ENCODE data around the gene KRTAP12-4.
"Not testable (repeated sequence)": the region's sequence is repeated elsewhere in the genome, so short reads cannot be mapped to it uniquely, and the experiment has no call there.

Gene KRTAP12-4

DNA sequence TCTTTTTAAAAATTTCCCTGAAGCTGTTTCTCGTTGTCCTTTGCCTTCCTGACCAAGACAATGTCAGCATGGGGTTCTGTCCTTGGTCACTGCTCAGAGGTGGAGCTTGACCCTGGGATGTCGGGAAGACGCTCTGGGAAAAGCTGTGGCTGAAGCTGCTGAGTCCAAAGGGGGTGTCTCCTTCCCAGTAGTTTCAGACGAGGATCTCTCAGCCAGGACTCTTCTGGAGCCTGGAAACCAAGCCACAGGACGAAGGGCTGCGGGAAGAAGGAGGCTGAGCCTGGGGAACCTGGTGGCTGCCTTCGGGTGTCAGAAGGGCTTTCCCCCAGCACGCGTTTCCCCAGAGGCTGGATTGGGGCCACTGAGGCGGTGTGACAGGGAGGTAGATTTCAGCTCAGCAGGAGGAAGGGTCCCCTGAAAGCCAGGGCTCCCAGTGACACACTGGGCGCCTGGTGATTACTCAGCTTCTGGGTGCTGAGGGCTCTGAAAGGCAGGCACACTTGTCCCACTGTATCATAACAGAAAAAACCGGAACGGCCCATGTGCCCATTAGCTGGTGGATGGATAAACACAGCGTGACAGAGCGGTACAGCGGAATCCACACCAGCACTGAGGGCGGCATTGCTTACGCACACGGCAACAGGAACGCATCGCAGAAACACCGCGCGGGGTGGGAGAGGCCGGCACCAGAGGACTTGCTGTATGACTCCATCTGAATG is 32.5 kb upstream of the KRTAP12-4 start:
- DNase-seq = no peak

DNA sequence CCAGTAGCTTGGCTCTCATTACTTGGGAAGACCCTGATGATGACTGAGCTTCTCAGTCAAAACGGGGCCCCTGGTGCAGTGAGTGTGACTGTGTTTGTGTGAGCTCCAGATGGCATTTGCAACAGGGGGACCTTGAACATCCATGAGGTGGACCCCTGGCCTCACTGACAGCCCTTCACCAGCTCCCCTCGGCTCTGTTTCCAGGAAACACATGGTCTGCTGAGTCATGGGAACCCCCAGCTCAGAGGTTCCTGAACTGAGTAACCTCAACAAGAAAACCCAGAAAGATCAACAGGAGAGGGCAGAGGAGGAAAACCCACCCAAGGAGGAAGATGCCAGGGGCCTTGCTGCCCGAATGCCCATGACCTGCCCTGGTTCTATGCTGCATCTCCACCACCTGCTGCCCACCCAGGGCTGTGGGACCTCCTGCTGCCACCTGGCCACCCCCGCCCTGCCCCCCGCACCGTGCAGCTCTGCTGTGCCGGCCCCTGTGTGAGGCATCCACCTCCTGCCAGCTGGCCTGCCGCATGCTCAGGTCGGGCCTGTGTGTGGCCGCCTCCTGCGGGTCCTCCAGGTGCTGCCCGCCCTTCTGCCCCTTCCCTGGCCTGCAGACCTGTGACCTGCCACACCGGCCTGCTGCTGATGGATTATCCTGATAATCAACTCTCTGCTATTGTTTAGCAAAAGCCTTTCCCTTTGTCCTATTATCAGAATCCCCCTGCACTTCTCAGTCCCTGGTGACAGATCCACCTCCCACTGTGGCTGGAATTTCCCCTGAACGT is 31.7 kb upstream of the KRTAP12-4 start:
- no peak for DNase-seq

DNA sequence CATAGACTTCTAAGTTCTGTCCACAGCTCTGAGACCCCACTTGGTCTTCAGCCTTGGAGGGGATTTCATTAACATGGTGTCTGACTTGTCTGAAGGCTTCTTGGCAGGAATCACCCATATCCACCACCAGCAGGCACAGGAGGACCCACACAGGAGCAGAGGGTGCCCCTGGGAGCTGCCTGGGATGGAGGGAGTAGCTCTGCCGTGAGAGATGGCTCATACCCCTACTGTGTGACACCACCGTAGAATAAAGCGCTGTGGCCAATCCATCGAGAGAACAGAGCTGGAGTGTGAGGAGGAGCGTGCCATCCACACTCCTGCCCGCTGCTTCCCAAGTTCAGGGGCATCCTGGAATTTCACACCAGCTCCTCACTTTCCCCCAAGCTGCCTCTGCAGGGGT is 30.6 kb upstream of the KRTAP12-4 start:
- DNase-seq = not testable (repeated sequence)

DNA sequence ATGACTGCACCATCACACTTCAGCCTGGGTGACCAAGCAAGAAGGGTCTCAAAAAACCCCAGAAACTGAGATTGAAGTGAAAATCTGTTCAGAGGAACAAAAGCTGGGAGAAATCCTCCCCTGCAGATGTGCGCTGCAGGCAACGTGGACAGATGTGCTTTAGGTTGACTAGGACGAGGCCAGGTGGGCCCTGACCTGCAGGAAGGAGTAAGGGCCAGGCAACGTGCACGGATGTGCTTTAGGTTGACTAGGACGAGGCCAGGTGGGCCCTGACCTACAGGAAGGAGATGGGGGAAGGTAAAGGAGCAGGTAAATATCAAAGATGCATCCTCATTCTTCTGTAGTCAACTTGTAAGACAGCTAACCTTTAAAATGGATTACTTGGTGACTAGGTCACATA is 30.0 kb upstream of the KRTAP12-4 start:
- no peak for DNase-seq

DNA sequence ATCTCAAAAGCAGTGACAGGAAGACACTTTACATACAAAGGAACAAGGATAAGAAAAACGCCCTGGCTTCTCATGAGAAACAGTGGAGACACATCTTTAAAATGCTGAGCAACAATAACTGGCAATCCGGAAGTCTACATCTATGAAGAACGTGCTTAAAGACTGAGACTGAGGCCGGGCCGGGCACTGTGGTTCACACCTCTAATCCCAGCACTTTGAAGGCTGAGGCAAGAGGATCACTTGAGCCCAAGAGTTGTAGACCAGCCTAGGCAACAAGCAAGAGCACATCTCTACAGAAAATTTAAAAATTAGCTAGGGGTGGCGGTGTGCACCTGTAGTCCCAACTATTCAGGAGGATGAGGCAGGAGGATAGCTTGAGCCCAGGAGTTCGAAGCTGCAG is 29.6 kb upstream of the KRTAP12-4 start:
- DNase-seq = no peak

DNA sequence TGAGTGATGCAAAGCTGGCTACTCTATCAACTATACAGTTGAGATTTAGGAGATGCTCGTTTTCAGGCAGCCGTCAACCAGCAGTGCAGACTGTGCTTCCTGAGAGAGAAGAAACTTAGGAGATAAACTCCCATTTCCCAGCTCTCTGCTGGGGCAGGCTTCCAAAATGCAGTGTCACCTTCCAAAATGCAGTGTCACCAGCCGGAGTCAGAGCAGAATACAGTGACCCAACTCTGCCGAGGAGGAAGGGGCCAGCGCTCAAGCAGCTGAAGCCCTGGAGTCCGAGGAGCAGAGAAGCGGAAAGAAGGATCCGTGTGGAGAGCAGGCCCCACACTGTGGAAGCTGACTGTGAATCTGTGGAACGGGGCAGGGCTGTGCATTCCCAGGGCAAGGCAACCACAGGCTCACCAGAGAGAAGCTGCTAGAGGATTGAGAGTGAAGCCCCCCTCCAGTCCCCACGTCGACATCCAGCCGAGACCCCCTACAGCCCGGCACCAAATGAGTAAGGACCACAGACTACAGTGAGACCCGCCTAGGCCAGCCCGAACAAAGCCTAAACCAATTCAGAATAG is 28.2 kb upstream of the KRTAP12-4 start:
- DNase-seq = no peak

DNA sequence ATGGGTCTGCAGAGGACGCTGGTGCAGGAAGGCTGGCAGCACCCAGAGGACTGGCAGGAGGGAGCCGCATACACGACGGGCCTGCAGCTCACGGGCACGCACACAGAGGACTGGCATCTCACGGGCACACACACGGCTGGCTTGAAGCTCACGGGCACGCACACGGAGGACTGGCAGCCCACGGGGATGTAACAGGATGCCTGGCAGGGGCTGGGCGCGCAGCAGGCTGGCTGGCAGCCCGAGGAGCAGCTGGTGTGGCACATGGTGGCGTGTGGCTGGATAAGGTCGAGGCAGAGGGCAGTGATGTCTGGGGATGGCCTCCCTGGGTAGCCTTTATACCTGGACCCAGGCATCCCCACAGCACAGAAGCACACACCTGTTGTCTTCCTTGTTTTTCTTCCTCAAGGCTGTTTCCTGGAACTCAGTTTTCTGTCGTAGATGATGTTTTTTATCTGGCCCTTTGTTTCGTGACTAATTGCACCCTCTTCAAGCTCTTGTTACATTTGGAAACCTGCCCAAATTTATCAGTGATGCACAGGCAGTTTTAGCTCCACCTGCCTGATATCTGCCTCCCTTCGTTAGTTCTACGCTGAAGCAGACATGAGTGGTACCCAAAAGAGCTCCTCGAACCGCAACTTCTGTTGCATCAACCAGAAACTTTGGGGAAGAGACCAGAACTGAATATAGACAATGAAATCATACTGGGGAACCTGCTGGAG is 27.6 kb upstream of the KRTAP12-4 start, which contains the start of gene KRTAP12-1:
Gene KRTAP12-1, minus strand, starts transcription at position 303 of the 719 bp plus-strand sequence. Its CDS starts 40 bp downstream, at position 263.
- no peak for DNase-seq

DNA sequence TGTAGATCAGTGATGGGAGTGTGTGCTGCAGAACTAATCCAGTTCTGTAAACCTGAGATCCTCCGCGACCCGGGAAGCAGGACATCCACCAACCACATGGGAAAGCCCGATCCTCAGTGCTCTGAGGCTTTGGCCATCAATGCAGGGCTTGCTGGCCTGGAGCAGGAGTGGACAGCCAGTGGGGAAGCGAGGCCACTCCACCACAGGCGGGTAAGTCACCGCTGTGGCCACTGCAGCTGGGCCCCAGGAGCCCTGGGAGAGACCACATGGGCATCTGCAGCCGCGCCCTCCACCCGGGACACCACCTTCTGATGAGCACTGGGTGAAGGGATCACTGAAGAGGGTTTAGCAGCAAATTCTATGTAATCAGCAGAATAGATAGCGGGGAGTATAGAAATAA is 26.7 kb upstream of the KRTAP12-4 start:
- DNase-seq = no peak

DNA sequence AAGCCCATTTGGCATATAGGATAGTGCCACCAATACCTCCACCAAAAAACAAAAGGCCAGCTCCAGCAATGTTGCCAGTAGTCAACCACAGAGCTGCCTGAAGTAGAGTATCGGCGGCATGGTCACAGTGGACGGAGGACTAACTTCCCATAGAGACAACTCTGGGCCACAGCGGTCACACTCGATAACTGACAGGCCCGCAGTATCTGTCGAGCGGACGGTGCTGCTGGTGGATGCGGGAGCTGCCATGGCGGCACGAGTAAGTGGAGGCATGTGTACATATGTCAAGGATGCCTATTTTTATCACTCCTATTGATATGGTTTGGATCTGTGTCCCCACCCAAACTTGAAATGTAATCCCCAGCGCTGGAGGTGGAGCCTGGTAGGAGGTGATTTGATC is 23.4 kb upstream of the KRTAP12-4 start:
- no peak for DNase-seq

DNA sequence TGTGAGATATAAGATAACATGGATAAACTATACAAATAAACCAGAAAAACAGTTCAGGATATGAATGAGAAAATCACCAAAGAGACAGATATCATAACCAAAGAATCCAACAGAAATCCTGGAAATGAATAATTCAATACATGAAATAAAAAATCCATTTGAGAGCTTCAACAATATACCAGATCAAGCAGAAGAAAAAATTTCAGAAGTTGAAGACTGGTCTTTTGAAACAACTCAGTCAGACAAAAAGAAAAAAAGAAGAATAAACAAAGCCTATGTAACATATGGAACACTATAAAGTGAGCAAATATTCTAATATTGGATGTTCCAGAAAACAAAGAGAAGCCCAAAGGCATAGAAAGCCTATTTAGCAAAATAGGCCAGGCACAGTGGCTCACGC is 17.5 kb upstream of the KRTAP12-4 start:
- DNase-seq = no peak

DNA sequence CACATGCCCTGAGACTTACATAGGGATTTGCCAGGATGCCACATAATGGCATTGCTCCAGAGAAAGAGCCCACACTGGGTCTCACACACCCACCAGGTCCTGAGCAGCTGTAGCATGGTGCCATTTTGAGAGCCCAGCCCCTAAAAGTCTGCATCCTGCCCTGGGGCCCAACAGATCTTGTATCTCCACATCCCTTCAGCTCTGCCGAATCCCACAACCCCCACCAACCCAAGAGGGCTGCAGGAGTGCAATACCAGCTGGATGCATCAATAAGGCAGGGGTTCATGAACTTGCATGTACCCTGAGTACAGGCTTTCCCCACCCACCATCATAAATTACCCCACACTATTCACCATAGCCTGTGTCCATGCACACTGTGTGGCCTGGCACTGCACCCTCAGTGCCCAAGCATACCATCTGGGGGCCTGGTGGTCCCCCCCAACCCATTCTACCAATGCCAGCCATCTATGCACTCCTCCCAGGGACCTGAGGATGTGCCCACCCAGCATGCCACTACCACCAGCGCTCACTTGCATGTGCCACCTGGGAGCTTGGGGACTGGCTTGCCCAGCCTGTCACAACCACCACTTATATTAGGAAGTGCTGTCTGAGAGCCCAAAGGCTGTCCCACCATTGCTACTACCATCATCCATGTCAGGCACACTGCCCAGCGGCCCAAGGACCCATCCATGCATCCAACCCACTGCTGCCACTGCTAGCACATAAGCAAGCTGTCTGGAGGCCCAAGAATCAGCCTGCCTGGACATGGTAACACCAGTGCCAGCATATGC is 16.4 kb upstream of the KRTAP12-4 start:
- DNase-seq = no peak

DNA sequence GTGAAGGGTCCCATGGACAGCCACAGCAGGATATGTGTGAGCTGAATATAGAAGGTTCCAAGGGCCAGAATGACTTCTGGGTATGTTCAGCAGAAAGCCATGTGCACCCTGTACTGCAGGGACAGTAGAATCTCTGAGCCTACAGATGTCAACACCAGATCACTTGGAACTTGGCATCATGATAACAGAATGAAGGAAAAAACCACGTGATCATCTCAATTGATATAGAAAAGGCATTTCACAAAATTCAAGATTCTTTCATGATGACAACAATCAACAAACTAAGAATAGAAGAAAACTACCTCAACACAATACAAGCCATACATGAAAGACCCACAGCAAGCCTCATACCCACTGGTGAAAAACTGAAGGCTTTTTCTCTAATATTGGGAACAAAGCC is 13.2 kb upstream of the KRTAP12-4 start:
- DNase-seq = no peak

DNA sequence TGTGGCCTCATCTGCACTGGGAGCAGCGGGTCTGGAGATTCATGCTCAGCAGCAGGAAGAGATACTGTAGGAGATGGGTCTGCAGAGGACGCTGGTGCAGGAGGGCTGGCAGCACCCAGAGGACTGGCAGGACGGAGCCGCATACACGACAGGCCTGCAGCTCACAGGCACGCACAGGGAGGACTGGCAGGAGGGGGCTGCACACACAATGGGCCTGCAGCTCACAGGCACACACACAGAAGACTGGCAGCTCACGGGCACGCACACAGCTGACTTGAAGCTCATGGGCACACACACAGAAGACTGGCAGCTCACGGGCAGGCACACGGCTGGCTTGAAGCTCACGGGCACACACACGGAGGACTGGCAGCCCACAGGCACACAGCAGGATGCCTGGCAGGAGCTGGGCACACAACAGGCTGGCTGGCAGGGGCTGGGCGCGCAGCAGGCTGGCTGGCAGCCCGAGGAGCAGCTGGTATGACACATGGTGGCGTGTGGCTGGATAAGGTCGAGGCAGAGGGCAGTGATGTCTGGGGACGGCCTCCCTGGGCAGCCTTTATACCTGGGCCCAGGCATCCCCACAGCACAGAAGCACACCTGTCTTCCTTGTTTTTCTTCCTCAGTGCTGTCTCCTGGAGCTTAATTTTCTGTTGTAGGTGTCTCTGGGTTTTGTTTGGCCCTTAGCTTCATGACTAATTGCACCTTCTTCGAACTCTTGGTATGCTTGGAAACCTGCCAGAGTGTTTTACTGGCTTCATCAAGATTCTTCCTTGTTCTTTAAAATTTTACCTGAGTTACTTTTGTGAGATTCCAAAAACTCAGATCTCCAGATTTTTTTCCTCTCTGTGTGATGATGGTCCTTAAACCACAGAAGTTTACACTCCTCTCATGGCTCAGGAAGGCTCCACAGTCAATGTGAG is 12.2 kb upstream of the KRTAP12-4 start, which contains the start of gene KRTAP12-2:
Gene KRTAP12-2, minus strand, starts transcription at position 527 of the 920 bp plus-strand sequence. Its CDS starts 41 bp downstream, at position 486.
- no peak for DNase-seq

DNA sequence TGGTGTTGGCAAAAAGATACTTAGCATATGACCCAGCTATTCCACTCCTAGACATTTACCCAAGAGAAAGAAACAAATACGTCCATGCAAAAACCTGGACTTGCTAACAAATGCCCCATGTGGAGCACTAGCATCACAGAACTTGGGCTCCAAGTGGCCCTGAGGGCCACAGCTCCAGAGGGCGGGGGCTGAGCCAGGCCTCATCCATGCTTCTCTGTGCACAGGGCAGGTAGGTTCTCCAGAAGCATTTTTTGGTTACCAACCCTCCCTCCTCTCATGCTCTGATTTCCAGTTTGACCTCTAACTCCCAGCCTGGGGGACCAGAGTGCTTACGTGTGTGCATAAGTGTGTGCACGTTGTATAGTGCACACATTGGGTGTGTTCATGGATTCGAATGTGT is 10.2 kb upstream of the KRTAP12-4 start:
- DNase-seq = no peak

DNA sequence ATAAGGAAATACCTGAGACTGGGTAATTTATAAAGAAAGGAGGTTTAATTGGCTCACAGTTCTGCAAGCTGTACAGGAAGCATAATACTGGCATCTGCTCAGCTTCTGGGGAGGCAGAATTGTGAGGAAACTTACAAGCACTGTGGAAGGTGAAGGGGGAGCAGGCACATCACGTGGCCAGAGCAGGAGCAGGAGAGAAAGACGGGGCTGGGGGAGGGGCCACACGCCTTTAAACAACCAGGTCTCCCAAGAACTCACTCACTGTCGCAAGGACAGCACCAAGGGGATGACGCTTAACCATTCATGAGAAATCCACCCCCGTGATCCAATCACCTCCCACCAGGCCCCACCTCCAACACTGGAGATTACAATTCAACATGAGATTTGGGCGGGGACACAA is 7.1 kb upstream of the KRTAP12-4 start:
- not testable (repeated sequence) for DNase-seq

DNA sequence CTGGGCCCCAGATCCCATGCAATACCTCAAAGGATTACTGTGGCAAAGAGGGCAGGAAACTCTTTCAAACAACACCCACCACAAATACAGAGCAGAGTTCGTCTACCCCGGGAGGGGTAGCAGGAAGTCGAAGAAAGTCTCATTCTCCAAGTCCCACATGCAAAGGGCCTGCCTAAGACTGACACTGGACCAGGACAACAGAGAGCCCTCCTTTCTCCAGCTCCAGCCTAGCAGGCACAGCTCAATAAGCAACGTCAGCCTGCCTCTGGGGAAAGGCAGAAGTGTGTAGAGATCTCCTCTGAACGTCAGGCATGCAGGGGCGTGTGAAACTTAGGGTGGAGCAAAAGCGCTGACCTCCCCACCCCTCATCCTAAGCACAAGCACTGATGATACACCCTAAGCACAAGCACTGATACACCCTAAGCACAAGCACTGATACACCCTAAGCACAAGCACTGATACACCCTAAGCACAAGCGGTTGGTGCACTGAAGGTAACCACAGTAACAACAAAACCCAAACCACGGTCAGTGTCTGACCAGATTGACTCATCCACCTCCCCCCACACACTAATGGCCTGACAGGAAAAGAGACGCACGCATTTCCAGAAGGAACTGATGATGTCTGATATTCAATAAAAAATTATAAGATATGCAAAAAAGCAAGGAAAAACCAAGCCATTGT is 4.6 kb upstream of the KRTAP12-4 start:
- DNase-seq = no peak

DNA sequence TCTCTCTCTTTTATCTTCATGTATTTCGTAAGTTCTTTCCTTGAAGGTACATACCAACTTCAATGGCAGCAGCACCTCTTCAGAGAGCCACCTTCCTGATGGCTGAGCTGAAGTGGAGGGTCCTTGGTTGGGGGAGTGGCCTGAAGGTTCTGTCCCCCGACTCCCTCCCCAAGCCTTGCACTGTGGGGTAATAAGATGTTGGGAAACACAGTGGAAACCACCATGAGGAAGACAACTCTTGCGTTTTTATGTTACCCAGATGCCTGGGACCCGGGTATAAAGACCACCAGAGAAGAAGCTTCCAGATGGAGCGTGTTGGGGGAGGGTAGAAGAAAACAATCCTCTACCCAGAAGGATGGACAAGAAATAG is 4.1 kb upstream of the KRTAP12-4 start:
- no peak for DNase-seq

DNA sequence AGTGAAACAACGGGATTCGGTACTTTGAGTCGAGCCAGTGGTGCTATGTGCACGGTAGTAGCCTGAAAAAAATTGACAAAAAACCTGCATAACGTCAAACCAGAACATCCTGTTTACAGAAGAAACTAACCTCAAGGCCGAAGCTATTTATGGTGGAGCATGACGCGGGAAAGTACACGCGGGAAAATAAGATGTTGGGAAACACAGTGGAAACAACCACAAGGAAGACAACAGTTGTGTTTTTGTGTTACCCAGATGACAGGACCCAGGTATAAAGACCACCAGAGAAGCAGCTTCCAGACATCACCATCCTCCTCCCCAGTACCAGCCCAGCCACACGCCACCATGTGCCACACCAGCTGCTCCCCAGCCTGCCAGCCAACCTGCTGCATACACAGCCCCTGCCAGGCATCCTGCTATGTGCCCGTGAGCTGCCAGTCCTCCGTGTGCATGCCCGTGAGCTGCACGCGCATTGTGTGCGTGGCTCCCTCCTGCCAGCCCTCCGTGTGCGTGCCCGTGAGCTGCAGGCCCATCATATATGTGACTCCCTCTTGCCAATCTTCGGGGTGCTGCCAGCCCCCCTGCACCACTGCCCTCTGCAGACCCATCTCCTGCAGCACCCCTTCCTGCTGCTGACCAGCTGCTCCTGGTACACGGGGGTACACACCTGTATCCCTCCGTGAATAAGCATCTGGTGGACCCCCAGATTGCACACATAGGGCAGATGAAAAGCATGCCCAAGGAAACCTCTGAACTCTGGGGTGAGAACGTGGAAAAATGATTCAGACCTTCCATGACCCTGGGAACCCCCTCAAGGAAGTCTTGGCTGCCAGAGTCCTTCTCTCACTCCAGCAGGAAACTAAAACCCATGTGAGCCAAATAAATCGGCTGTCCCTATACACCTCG is 3.4 kb upstream of the KRTAP12-4 start, which contains the start of gene KRTAP12-3:
Gene KRTAP12-3, plus strand, starts transcription at position 298 of the 906 bp plus-strand sequence. Its CDS starts 48 bp downstream, at position 346.
- peak; percentile 64 for DNase-seq

DNA sequence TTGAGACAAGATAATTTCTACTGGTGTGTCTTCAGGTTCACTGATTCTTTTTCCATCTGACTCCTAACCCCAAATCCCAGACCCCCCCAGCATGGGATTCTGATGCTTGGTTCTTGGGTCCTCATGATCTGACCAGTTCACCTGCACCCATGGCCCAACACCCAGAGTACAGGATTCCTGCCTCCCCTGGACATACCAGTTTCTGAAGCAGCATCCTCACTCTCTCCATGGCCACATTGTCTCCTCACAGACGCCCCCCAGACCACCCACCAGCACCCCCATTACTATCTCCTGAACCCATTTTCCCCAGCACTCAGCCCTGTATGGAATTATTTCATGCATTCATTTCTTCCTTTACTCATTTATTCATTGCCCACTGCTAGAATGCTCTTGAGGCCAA is 2.4 kb upstream of the KRTAP12-4 start:
- DNase-seq = no peak

Data from activated CD4-positive, alpha-beta T cell treated with anti-CD3 and anti-CD28 coated beads, Interleukin-2, amount 50 U/mL, for 1 hour (primary cell).